ENCODE results near the gene ERGIC3.
A peak's percentile ranks its signal among the peaks of the same experiment; 100 is the strongest.
"Not testable (repeated sequence)": the region's sequence is repeated elsewhere in the genome, so short reads cannot be mapped to it uniquely, and the experiment has no call there.

Gene ERGIC3

DNA sequence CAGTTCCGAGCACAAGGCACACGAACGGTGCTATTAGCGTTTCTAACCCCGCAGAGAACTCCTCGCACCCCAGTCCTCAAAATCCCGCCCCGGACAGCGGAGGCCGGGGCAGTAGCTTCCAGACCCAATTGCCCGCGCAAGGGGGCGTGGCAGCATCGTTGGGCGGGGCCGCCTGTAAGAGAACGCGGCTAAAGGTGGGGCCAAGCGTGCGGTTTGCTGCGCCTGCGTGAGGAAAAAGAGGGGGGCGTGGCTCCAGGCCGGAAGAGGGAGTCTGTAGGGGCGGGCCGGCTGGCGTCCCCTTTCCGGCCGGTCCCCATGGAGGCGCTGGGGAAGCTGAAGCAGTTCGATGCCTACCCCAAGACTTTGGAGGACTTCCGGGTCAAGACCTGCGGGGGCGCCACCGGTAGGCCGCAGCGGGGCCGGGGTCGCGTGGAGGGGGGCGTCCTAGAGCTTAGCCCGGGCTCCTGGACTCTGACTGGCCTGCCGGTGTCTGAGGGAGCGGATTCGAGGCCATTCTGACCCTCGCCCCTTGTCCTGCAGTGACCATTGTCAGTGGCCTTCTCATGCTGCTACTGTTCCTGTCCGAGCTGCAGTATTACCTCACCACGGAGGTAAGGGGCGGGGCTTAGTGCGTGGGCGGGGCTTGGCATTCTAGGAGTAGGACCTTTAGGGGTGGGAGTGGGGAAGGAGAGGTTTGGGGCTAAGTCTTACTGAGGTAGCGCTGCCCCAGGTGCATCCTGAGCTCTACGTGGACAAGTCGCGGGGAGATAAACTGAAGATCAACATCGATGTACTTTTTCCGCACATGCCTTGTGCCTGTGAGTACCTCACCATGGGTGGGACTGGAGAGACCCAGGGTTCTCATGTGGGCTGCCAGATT is at the start of gene ERGIC3:
Gene ERGIC3 (plus strand): TSS at position 296 of the 880 bp plus-strand sequence. CDS start 20 bp downstream, at position 316.
- peak; percentile 97 to 98 for DNase-seq

DNA sequence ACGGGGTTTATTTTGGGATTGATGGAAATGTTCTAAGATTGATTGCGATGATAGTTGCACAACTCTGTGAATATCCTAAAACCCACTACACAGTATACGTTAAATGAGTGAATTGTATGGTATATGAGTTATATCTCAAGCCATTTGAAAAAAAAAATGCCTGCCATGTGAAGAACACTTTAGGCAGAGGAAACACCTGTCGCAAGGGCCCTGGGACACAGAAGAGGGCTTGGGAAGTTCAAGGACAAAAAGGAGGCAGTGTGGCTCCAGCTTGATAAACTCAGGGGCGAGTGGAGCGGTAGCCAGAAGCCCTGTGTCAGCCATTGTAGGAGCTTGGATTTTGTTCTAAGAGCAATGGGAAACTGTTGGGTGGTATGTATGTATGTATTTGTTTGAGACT is 49.5 kb upstream of the ERGIC3 start:
- no peak for DNase-seq

DNA sequence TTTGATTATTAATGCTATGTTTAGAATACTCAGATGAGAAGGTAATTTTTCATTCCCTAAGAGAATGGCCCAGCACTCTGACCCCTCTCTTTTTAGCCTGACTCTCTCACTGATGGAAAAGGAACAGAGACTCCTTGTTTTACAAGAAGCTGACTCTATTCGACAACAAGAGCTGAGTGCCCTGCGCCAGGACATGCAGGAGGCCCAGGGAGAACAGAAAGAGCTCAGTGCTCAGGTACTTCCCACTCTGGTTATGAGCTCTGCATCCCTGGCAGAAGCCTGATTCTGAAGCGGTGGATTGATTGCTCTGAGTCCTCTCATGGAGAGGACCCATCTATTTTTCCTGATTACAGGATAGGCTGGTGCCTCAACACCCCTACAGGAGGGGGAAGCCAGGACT is 45.4 kb upstream of the ERGIC3 start:
- no peak for DNase-seq

GRCh38 chr20:35497320-35497719 is 44.6 kb upstream of the ERGIC3 start:
- no peak for DNase-seq

- no peak for DNase-seq
Measured at GRCh38 chr20:35497780-35498189, 44.1 kb upstream of the ERGIC3 start.

DNA sequence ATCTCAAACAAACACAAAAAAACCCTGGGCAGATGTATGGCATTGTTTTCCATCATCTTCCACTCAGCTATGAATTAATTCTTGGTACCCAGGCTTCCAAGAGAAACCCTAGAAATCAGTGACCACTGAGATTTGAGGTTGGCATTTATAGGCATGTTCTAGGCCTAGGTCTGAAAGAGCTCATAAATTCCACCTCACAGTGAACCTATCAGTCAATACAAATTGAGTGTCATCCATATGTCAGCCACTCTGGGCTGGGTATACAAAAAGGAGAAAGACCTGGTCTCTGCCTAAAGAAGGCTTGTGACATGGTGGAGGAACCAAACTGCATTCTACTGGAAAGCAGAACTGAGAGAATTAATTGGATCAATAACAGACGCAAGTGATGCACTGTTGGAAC is 42.6 kb upstream of the ERGIC3 start:
- DNase-seq: no peak

DNA sequence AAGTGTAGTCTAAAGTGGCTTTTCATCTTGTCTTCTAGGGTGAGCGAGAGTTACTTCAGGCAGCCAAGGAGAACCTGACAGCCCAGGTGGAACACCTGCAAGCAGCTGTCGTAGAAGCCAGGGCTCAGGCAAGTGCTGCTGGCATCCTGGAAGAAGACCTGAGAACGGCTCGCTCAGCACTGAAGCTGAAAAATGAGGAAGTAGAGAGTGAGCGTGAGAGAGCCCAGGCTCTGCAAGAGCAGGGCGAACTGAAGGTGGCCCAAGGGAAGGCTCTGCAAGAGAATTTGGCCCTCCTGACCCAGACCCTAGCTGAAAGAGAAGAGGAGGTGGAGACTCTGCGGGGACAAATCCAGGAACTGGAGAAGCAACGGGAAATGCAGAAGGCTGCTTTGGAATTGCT is 39.5 kb upstream of the ERGIC3 start:
- no peak for DNase-seq

- DNase-seq: no peak
Measured at GRCh38 chr20:35503281-35503680, 38.6 kb upstream of the ERGIC3 start.

DNA sequence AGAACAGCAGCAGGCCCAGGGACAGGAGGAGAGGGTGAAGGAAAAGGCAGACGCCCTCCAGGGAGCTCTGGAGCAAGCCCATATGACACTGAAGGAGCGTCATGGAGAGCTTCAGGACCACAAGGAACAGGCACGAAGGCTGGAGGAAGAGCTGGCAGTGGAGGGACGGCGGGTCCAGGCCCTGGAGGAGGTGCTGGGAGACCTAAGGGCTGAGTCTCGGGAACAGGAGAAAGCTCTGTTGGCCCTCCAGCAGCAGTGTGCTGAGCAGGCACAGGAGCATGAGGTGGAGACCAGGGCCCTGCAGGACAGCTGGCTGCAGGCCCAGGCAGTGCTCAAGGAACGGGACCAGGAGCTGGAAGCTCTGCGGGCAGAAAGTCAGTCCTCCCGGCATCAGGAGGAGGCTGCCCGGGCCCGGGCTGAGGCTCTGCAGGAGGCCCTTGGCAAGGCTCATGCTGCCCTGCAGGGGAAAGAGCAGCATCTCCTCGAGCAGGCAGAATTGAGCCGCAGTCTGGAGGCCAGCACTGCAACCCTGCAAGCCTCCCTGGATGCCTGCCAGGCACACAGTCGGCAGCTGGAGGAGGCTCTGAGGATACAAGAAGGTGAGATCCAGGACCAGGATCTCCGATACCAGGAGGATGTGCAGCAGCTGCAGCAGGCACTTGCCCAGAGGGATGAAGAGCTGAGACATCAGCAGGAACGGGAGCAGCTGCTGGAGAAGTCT is 37.9 kb upstream of the ERGIC3 start:
- no peak for DNase-seq

GRCh38 chr20:35504751-35505150 is 37.1 kb upstream of the ERGIC3 start:
- DNase-seq: no peak

DNA sequence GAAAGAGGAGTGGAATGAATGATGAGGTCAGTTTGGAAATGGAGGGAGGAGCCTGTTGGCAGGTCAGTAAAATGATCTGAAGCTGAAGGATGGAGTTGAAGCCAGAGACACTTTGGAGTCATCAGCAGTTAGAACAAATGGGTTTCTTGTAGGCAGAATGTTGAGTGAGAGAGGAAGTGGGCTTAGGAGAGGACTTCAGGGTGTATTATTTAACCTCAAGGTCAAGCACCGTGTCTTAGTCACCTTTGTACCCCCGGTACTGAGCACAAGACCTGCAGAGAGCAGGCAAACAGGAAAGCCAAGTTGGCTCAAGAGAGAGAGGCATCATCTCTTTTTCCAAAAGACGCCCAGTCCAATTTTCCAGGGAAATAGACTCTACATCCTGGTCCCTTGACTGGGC is 35.7 kb upstream of the ERGIC3 start:
- DNase-seq: no peak

DNA sequence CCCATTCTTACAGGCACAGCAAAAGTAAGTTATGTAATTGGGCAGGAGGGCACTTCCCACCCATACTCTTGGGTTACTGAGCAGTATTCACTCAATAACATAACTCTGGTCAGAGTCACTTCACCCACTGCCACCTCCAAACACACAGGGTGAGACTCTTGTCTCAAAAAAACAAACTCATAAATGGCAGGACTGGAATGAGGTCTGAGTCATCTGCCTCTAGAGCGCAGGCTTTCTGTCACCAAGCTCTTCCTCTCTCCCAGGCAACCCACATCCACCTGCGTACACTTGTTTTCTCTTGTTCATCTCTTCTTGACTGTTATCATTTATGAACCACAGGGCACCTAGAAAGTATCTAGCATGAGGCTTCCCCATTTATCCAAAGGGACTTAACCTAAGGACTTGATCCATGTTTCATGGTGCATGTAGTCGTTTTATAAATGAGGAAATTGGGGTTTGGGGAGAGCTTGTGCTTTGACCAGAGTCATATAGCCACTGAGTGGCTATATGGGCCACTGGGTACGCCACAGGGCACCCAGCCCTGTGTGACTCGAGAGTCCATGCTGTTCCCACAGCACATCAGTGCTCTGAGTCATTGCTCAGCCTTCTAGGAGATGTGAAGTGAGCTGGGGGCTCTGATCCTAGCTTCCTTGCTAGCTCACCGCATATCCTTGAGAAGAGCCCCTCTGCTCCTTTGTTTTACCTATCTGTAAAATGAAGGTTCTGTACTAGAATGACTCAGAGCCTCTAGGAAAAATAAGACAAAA is 34.8 kb upstream of the ERGIC3 start:
- no peak for DNase-seq

- no peak for DNase-seq
Measured at GRCh38 chr20:35508493-35509218, 33.2 kb upstream of the ERGIC3 start.

DNA sequence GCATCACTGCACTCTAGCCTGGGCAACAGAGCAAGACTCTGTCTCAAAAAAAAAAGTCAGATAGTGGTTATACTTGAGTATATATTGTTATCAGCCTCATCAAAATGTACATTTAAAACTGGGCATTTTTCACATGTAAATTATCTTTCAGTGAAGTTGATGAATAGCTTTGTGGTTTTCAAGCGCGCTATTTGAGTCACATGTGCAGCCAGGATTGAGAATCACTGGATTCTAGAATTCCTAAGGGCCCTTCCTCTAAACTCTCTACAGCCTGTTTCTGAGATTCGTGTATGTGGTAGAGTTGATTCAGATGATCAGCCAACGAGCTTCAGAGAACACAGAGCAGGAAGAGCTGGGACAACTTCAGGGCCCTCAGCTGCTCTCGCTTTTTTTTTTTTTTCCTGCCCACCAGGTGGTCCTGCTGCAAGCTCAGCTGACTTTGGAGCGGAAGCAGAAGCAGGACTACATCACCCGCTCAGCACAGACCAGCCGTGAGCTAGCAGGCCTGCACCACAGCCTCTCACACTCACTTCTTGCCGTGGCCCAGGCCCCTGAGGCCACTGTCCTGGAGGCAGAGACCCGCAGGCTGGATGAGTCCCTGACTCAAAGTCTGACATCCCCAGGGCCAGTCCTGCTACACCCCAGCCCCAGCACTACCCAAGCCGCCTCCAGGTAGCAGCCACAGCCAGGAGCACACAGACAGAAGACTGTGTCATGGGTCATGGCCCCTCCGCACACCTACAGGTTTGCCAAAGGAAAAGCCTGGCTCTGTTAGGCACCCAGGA is 30.7 kb upstream of the ERGIC3 start:
- no peak for DNase-seq

- peak; percentile 24 to 63 for DNase-seq
Measured at GRCh38 chr20:35511814-35512420, 30.0 kb upstream of the ERGIC3 start.

- no peak for DNase-seq
Measured at GRCh38 chr20:35514371-35514932, 27.4 kb upstream of the ERGIC3 start.

DNA sequence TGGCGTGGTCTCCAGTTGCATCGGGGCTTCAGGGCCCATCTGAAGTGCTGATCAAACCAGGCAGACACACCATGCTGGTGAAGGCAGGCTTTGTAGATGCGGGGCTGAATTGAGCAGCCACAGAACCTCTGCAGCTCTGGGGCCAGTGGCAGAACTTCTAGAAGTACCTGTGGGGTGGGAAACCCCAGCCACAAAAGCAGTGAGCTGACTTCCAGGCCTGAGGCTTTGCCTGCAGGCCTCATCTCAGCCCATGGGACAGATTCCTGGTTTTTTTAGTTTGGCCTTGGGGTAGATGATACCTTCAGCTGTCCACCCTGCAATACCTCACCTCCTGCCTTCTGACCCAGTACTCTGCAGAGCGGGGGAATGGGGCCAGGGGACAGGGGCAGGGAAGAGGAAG is 26.5 kb upstream of the ERGIC3 start:
- DNase-seq: no peak

GRCh38 chr20:35515949-35516645 is 25.8 kb upstream of the ERGIC3 start:
- no peak for DNase-seq

GRCh38 chr20:35517125-35517524 is 24.8 kb upstream of the ERGIC3 start:
- DNase-seq: no peak

- DNase-seq: not testable (repeated sequence)
Measured at GRCh38 chr20:35517767-35518166, 24.1 kb upstream of the ERGIC3 start.
